WTC11 (cell line): ENCODE results near the gene SNX1. TPM values are rescaled to one million over a fixed set of nuclear protein-coding genes. Genes with fewer than 3 reads are reported as not detected.

Experiments used
- ATAC-seq: fragments of 200-7000 bp; cut with Tn5 transposase; 2 replicates; pipeline ENCODE4 v1.10.0; 2021; ENCODE audit warnings: mild to moderate bottlenecking, moderate library complexity
- CTCF ChIA-PET: fragments of 300-600 bp; sonication (Branson Sonifier 250); formaldehyde crosslinking; loops from one replicate; lab custom pipeline; 2021; ENCODE audit warnings: antibody characterized with exemption; lab: Charles Lee
- POLR2A ChIA-PET: fragments of 350-600 bp; sonication (Branson Sonifier 250); formaldehyde crosslinking; loops from one replicate; lab custom pipeline; 2021; ENCODE audit warnings: antibody characterized with exemption; lab: Charles Lee
- DNase-seq: peaks from one replicate; pipeline ENCODE4 v3.0.0; 2021; ENCODE audit warnings: low spot score
- H3K27ac Mint-ChIP-seq: 2 replicates; pipeline ENCODE4 v1.8.0; 2021; ENCODE audit warnings: mixed read lengths
- H3K27me3 Mint-ChIP-seq: 2 replicates; pipeline ENCODE4 v1.8.0; 2021; ENCODE audit warnings: low read depth, mild to moderate bottlenecking, moderate library complexity, mixed read lengths
- H3K36me3 Mint-ChIP-seq: 2 replicates; pipeline ENCODE4 v1.8.0; 2021; ENCODE audit warnings: mixed read lengths
- H3K4me1 Mint-ChIP-seq: 2 replicates; pipeline ENCODE4 v1.8.0; 2022; ENCODE audit warnings: mixed read lengths
- H3K4me3 Mint-ChIP-seq: 2 replicates; pipeline ENCODE4 v1.8.0; 2021; ENCODE audit warnings: mild to moderate bottlenecking, moderate library complexity, mixed read lengths
- H3K9me3 Mint-ChIP-seq: 2 replicates; pipeline ENCODE4 v1.8.0; 2021; ENCODE audit warnings: mixed read lengths
- ATF1 ChIP-seq: sonication (generic); formaldehyde crosslinking; IDR thresholded peaks from 2 replicates; pipeline ENCODE4 v1.8.1; 2023; ENCODE audit warnings: mild to moderate bottlenecking, moderate library complexity, missing genetic modification reagents
- CBFB ChIP-seq: sonication (generic); formaldehyde crosslinking; IDR thresholded peaks from 2 replicates; pipeline ENCODE4 v1.8.1; 2022; ENCODE audit warnings: mild to moderate bottlenecking, low read depth, missing genetic modification reagents
- CREB1 ChIP-seq: sonication (generic); formaldehyde crosslinking; IDR thresholded peaks from 2 replicates; pipeline ENCODE4 v1.8.0; 2023; ENCODE audit warnings: mild to moderate bottlenecking, missing genetic modification reagents
- ESRRA ChIP-seq: sonication (generic); formaldehyde crosslinking; IDR thresholded peaks from 2 replicates; pipeline ENCODE4 v1.8.1; 2022; ENCODE audit warnings: mild to moderate bottlenecking, missing genetic modification reagents, borderline replicate concordance
- FOXJ3 ChIP-seq: sonication (generic); formaldehyde crosslinking; IDR thresholded peaks from 2 replicates; pipeline ENCODE4 v1.9.0; 2021; ENCODE audit warnings: missing genetic modification reagents, mild to moderate bottlenecking, borderline replicate concordance
- FOXK1 ChIP-seq: sonication (generic); formaldehyde crosslinking; IDR thresholded peaks from 2 replicates; pipeline ENCODE4 v1.8.0; 2022; ENCODE audit warnings: mild to moderate bottlenecking, moderate library complexity, missing genetic modification reagents
- FOXP1 ChIP-seq: sonication (generic); formaldehyde crosslinking; IDR thresholded peaks from 2 replicates; pipeline ENCODE4 v1.8.0; 2022; ENCODE audit warnings: missing genetic modification reagents, mild to moderate bottlenecking, moderate library complexity, borderline replicate concordance
- MLX ChIP-seq: sonication (generic); formaldehyde crosslinking; IDR thresholded peaks from 2 replicates; pipeline ENCODE4 v1.8.1; 2023; ENCODE audit warnings: mild to moderate bottlenecking, missing genetic modification reagents, moderate library complexity
- MXD4 ChIP-seq: fragments of 250-450 bp; sonication (Bioruptor Pico); IDR thresholded peaks from 2 replicates; pipeline ENCODE4 v1.8.0; 2021; ENCODE audit warnings: mild to moderate bottlenecking, moderate library complexity, borderline replicate concordance
- NR3C1 ChIP-seq: sonication (generic); formaldehyde crosslinking; conservative IDR thresholded peaks from 2 replicates; pipeline ENCODE4 v1.8.1; 2023; ENCODE audit warnings: low read depth, mild to moderate bottlenecking, missing genetic modification reagents
- OVOL2 ChIP-seq: fragments of 250-450 bp; sonication (Bioruptor Pico); IDR thresholded peaks from 2 replicates; pipeline ENCODE4 v1.9.0; 2021; ENCODE audit warnings: mild to moderate bottlenecking, borderline replicate concordance
- RELA ChIP-seq: sonication (generic); formaldehyde crosslinking; IDR thresholded peaks from 2 replicates; pipeline ENCODE4 v1.8.1; 2022; ENCODE audit warnings: missing genetic modification reagents, mild to moderate bottlenecking, borderline replicate concordance
- RORB ChIP-seq: fragments of 250-450 bp; sonication (Bioruptor Pico); IDR thresholded peaks from 2 replicates; pipeline ENCODE4 v1.9.0; 2021; ENCODE audit warnings: mild to moderate bottlenecking
- SMAD3 ChIP-seq: sonication (generic); formaldehyde crosslinking; IDR thresholded peaks from 2 replicates; pipeline ENCODE4 v1.8.0; 2022; ENCODE audit warnings: missing genetic modification reagents, mild to moderate bottlenecking, borderline replicate concordance
- SP1 ChIP-seq: sonication (generic); formaldehyde crosslinking; conservative IDR thresholded peaks from 2 replicates; pipeline ENCODE4 v1.8.1; 2022; ENCODE audit warnings: missing genetic modification reagents
- TP53 ChIP-seq: sonication (generic); formaldehyde crosslinking; IDR thresholded peaks from 2 replicates; pipeline ENCODE4 v1.8.1; 2023; ENCODE audit warnings: mild to moderate bottlenecking, missing genetic modification reagents
- ZNF232 ChIP-seq: sonication (generic); formaldehyde crosslinking; IDR thresholded peaks from 2 replicates; pipeline ENCODE4 v1.8.0; 2022; ENCODE audit warnings: mild to moderate bottlenecking, missing genetic modification reagents
- ZNF423 ChIP-seq: fragments of 250-450 bp; sonication (Bioruptor Pico); IDR thresholded peaks from 2 replicates; pipeline ENCODE4 v2.1.2; 2022; ENCODE audit warnings: mild to moderate bottlenecking, moderate library complexity
- ZNF425 ChIP-seq: fragments of 250-450 bp; sonication (Bioruptor Pico); conservative IDR thresholded peaks from 2 replicates; pipeline ENCODE4 v1.9.0; 2021; ENCODE audit warnings: mild to moderate bottlenecking
- ZNF671 ChIP-seq: fragments of 250-450 bp; sonication (Bioruptor Pico); IDR thresholded peaks from 2 replicates; pipeline ENCODE4 v1.8.0; 2021; ENCODE audit warnings: mild to moderate bottlenecking
- total RNA-seq: library from RNA; stranded (reverse); gene quantifications from 3 replicates; pipeline ENCODE4 v1.2.3, GENCODE V29; 2021
- TF ChIP-seq, protein P1 (sequence below): sonication (generic); formaldehyde crosslinking; IDR thresholded peaks from 2 replicates; pipeline ENCODE4 v1.8.1; 2023; ENCODE audit warnings: mild to moderate bottlenecking, missing genetic modification reagents
- TF ChIP-seq, protein P2 (sequence below): sonication (generic); formaldehyde crosslinking; IDR thresholded peaks from 2 replicates; pipeline ENCODE4 v1.8.0; 2022; ENCODE audit warnings: missing genetic modification reagents
- TF ChIP-seq, protein P3 (sequence below): sonication (generic); formaldehyde crosslinking; conservative IDR thresholded peaks from 2 replicates; pipeline ENCODE4 v1.8.1; 2022; ENCODE audit warnings: mild to moderate bottlenecking, missing genetic modification reagents
- TF ChIP-seq, protein P4 (sequence below): fragments of 250-450 bp; sonication (Bioruptor Pico); IDR thresholded peaks from 2 replicates; pipeline ENCODE4 v1.9.0; 2021; ENCODE audit warnings: mild to moderate bottlenecking
- TF ChIP-seq, protein P5 (sequence below): sonication (generic); formaldehyde crosslinking; IDR thresholded peaks from 2 replicates; pipeline ENCODE4 v1.8.0; 2022; ENCODE audit warnings: mild to moderate bottlenecking, missing genetic modification reagents

The SNX1 gene
- total RNA-seq, 1 experiment from 2014 or later, result 65.7 TPM

GRCh38 chr15:64162478-64162868 is 66.7 kb downstream of the SNX1 start:
- Mint-ChIP-seq H3K36me3 (peaks cover 33% of the 10 kb centered on the region), H3K4me3 (peak overlapping the region; percentile 84), H3K27me3 (no peaks in the 10 kb centered on the region), H3K9me3 (no peaks in the 10 kb centered on the region), H3K4me1 (peaks cover 33% of the 10 kb centered on the region), H3K27ac (peak overlapping the region; percentile 92)
- no peak for DNase-seq
- peak; percentile 6 for ATAC-seq
- TF ChIP-seq MLX (CRISPR knock-in tag) (0 out of 2 replicates have a peak, but pooled peaks have one; percentile 15), ZNF425 (CRISPR knock-in tag) (no peak), ZNF232 (CRISPR knock-in tag) (0 out of 2 replicates have a peak, but pooled peaks have one; percentile 26), MXD4 (CRISPR knock-in tag) (no peak)
- TF ChIP-seq, all 79 proteins: peak for 2
- ChIA-PET CTCF (interaction anchor here (0.6 to 3.8 kb wide), 9 partner anchors 9 to 1042 kb away, joined by 3 to 45 read pairs (median 4); partner anchors contain the start of gene TRIP4), POLR2A (interaction anchor here (1.2 to 2.9 kb wide), 2 partner anchors 8 to 9 kb away, joined by 3 to 9 read pairs; no protein-coding TSS in a partner anchor)

DNA sequence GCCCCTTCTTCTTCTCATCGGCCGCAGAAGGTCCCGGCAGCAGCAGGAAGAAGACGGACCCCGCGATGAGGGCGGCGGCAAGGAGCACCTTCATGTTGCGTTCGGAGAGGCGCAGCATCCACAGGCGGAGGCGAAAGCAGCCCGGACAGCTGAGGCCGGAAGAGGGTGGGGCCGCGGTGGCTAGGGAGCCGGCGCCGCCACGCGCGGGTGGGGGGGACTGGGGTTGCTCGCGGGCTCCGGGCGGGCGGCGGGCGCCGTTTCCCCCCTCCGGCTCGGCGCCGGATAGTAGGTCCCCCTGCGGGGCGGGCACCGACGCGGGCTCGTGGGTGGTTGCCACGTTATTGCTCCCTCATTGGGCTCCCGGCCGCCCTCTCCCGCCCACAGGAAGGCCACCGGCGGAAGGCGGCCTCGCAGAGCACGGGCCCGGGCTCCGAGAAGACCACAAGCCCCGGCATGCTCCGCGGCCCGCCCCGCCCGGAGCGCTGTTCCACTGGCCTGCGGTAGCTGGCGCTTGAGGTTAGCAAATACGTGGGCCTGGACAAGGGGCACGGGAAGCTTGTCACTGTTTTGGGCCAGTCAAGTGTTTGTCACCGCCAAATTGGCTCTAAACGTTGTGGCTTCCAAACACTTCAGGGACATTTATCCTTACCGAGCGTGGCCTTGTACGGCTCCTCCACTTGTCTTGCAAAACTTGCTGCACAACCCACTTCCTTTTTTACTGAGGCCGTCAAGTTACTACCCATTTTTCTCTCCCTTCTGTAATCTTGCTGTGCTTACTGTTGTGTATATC is 67.3 kb downstream of the SNX1 start, which contains the start of gene PPIB:
Gene PPIB, minus strand, starts transcription at position 154 of the 790 bp plus-strand sequence. Its CDS starts 36 bp downstream, at position 118.
- CTCF ChIA-PET, result interaction anchor here (0.5 to 3.8 kb wide), 17 partner anchors 10 to 1042 kb away, joined by 3 to 45 read pairs (median 5); partner anchors contain the start of genes CIAO2A and TRIP4
- H3K27me3 Mint-ChIP-seq, result no peaks in the 10 kb centered on the region
- TF ChIP-seq, protein P1, sequence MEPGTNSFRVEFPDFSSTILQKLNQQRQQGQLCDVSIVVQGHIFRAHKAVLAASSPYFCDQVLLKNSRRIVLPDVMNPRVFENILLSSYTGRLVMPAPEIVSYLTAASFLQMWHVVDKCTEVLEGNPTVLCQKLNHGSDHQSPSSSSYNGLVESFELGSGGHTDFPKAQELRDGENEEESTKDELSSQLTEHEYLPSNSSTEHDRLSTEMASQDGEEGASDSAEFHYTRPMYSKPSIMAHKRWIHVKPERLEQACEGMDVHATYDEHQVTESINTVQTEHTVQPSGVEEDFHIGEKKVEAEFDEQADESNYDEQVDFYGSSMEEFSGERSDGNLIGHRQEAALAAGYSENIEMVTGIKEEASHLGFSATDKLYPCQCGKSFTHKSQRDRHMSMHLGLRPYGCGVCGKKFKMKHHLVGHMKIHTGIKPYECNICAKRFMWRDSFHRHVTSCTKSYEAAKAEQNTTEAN (CRISPR knock-in tag), result no peak
- TF ChIP-seq NR3C1 (CRISPR knock-in tag), result no peak
- no peak for TF ChIP-seq SMAD3 (CRISPR knock-in tag)
- 0 out of 2 replicates have a peak, but pooled peaks have one; percentile 58 for TF ChIP-seq CBFB
- no peak for TF ChIP-seq ATF1
- no peak for TF ChIP-seq RORB (CRISPR knock-in tag)
- no peak for TF ChIP-seq OVOL2 (CRISPR knock-in tag)
- no peak for TF ChIP-seq RELA (CRISPR knock-in tag)
- TF ChIP-seq, protein P2, sequence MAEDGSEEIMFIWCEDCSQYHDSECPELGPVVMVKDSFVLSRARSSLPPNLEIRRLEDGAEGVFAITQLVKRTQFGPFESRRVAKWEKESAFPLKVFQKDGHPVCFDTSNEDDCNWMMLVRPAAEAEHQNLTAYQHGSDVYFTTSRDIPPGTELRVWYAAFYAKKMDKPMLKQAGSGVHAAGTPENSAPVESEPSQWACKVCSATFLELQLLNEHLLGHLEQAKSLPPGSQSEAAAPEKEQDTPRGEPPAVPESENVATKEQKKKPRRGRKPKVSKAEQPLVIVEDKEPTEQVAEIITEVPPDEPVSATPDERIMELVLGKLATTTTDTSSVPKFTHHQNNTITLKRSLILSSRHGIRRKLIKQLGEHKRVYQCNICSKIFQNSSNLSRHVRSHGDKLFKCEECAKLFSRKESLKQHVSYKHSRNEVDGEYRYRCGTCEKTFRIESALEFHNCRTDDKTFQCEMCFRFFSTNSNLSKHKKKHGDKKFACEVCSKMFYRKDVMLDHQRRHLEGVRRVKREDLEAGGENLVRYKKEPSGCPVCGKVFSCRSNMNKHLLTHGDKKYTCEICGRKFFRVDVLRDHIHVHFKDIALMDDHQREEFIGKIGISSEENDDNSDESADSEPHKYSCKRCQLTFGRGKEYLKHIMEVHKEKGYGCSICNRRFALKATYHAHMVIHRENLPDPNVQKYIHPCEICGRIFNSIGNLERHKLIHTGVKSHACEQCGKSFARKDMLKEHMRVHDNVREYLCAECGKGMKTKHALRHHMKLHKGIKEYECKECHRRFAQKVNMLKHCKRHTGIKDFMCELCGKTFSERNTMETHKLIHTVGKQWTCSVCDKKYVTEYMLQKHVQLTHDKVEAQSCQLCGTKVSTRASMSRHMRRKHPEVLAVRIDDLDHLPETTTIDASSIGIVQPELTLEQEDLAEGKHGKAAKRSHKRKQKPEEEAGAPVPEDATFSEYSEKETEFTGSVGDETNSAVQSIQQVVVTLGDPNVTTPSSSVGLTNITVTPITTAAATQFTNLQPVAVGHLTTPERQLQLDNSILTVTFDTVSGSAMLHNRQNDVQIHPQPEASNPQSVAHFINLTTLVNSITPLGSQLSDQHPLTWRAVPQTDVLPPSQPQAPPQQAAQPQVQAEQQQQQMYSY (CRISPR knock-in tag), result peak; percentile 77
- TF ChIP-seq TP53 (CRISPR knock-in tag), result no peak
- TF ChIP-seq SP1 (CRISPR knock-in tag), result peak; percentile 91
- TF ChIP-seq FOXJ3, result no peak
- TF ChIP-seq FOXK1 (CRISPR knock-in tag), result no peak; the same call in 1 of the 2 replicates
- TF ChIP-seq CREB1 (CRISPR knock-in tag), result no peak
- TF ChIP-seq, protein P3, sequence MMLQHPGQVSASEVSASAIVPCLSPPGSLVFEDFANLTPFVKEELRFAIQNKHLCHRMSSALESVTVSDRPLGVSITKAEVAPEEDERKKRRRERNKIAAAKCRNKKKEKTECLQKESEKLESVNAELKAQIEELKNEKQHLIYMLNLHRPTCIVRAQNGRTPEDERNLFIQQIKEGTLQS (CRISPR knock-in tag), result no peak
- TF ChIP-seq, protein P4, sequence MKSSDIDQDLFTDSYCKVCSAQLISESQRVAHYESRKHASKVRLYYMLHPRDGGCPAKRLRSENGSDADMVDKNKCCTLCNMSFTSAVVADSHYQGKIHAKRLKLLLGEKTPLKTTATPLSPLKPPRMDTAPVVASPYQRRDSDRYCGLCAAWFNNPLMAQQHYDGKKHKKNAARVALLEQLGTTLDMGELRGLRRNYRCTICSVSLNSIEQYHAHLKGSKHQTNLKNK (CRISPR knock-in tag), result no peak
- no peak for TF ChIP-seq ZNF423 (CRISPR knock-in tag)
- TF ChIP-seq, protein P5, sequence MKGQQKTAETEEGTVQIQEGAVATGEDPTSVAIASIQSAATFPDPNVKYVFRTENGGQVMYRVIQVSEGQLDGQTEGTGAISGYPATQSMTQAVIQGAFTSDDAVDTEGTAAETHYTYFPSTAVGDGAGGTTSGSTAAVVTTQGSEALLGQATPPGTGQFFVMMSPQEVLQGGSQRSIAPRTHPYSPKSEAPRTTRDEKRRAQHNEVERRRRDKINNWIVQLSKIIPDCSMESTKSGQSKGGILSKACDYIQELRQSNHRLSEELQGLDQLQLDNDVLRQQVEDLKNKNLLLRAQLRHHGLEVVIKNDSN (CRISPR knock-in tag), result no peak
- no peak for TF ChIP-seq ESRRA (CRISPR knock-in tag)
- peak; percentile 22; the same call in 1 of the 2 replicates for TF ChIP-seq FOXP1 (CRISPR knock-in tag)
- TF ChIP-seq ZNF671 (CRISPR knock-in tag), result no peak

More for the DNA sequence above, 67.3 kb downstream of the SNX1 start, which contains the start of gene PPIB:
- Mint-ChIP-seq H3K9me3 (no peaks in the 10 kb centered on the region), H3K27ac (peak within 1 kb of the TSS; percentile 92), H3K4me3 (peak within 1 kb of the TSS; percentile 84), H3K4me1 (peaks cover 33% of the 10 kb centered on the region), H3K36me3 (peaks cover 27% of the 10 kb centered on the region)
- ATAC-seq (peak; percentile 96), DNase-seq (peak; percentile 95)
- POLR2A ChIA-PET, result interaction anchor here (0.5 to 2.9 kb wide), 6 partner anchors 9 to 1179 kb away, joined by 3 to 9 read pairs (median 4); no protein-coding TSS in a partner anchor
